ENCODE results near the gene MAPKBP1.
"Not testable (repeated sequence)": the region's sequence is repeated elsewhere in the genome, so short reads cannot be mapped to it uniquely, and the experiment has no call there.

MAPKBP1 gene

DNA sequence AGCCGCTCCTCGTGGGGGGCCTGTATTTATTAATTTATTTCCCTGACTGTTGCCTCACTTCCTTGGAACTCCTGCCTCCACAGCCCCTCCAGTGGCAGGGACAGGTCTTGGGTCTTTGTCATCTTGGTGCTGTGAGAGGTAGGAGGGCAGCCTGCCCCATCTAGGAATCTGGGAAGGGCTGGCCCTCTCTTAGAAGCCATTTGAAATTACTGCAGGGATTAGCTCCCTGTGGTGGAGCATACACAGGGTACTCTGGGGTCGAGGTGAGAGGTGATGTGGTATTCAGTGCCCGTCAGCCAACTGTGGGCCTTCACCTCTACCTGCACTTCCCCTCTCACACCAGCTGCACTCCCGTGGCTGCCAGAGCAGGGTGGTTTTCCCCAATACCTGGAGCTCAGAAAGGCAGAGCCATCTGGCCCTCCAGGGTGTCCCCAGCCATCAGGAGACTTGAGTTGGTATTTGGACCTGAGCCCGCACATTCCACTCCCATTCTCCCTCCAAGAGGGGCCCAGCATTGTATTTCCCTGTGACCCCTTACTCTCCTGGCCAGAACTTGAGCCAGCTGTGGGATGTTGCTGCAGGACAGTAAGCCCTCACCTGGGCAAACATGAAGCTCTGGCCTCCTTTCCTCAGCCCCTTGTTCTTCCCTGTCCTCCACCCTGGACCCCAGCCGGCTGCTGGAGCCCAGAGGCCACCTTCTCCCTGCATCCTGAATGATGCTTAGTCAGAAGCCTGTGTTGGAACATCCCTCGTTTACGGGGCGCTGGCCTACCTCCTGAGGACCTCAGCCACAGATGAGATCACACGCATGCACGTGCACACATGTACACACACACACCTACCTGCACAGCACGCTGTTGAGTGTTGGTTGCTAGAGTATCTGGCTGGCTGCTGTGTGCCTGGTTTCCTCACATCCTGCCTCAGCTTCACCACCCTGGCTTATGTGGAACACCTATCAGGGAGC lies 51.6 kb downstream of the MAPKBP1 start:
- no peak for DNase-seq

DNA sequence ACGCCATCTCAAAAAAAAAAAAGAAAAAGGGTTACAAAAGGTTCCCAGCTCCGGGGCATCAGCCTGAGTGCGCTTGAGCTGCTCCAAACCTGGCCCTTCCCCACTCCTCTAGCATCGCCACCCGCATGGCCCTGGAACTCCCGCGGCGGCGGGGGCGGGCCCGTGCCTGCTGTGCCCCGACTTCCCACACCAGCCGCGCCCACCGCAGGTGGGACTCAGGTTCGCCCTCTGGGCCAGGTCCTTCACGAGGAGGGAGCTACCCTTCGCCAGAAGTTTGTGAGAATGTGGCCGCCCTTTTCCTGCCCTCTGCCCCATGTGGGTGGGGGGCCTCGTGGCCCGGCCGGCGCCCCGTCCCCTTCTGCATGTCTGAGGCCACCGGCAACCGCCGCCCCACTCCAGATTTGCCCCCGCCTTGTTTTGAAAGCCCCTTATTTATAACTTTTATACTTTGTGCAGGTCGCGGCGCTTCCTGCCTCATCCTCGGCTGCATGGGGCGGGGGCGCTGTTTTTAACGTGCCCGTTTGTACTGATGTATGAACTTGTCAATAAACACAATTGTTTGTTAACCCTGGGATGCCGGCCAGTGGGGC lies 53.1 kb downstream of the MAPKBP1 start:
- no peak for DNase-seq

DNA sequence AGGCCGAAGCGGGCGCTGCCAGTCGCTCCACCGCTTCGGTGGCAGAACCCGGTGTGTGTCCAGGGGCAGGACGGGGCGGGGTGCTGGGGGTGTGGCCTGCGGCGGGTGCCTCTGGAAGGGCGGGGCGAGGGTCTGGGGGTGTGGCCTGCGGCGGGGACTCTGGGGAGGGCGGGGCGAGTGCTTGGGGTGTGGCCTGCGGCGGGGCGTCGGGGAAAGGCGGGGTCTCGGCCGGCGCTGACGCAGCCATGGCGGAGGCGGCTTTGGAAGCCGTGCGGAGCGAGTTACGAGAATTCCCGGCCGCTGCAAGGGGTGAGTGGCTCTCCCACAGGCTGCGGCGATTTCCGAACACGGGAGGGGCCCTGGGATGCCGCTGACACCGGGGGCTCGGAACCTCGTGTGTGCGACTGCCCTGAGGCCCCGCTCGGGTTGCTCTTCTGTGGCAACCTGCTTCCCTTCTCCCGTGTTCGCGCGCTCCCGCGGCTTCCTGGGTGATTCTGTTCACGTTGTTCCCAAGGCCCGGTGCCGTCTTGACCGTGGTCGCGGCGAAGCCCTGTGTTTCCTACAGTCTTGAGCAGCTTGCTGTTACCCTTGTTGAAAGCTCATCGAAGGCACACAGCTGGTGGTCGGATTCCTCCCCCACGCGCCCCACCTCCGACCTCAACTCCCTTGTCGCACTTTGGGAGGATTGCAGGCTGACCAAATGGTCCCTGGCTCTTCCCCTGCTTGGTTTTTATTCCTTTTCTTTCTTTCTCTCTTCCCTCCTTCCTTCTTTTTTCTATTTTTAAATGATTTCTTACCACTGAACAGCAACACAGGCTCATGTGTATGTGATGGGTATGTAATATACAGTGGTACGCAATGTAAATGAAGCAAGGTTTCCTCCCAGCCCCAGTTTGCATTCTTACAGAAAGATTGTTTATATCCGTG lies 53.9 kb downstream of the MAPKBP1 start, which contains the start of gene JMJD7:
Gene JMJD7, plus strand, starts transcription at position 213 of the 927 bp plus-strand sequence. Its CDS starts 33 bp downstream, at position 246.
- DNase-seq, result peak; percentile 74 to 83

GRCh38 chr15:41828807-41829141 lies 54.5 kb downstream of the MAPKBP1 start:
- no peak for DNase-seq

DNA sequence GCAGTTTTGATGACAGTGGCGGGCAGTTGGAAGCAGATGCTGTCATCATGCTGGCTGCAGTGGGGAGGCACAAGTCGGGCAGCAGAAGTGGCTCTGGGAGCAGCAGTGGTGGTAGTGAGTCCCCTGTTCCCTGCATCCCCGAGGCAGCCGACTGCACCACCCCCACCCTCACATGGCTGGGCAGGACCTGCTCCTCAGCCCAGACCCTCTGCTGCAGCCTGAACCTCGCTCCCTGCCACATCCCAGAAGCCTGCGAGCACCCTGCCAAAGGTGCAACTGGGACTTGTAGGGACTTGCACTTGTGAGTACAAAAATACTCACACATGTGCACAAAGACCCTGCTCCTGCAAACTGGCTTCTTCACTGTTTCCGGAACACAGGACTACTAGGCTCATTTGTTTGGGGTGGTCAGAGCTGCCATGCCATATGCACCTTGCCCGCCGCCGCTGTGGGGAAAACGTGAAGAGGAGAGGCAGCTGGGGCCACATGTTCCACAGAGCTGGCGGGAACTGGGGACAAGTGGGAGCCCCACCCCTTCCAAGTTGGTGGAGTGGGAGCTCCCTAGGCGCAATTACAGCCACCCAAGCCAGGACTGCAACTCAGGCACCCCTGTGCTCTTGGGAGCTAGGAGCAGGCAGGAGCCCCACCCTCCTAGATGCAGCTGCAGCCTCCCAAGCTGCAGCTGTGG lies 55.8 kb downstream of the MAPKBP1 start:
- DNase-seq, result no peak

- DNase-seq, result not testable (repeated sequence)
Observed at GRCh38 chr15:41831291-41831690, 57.0 kb downstream of the MAPKBP1 start.

- no peak for DNase-seq
Observed at GRCh38 chr15:41832208-41832607, 57.9 kb downstream of the MAPKBP1 start.

GRCh38 chr15:41832875-41833274 lies 58.6 kb downstream of the MAPKBP1 start:
- DNase-seq, result no peak

DNA sequence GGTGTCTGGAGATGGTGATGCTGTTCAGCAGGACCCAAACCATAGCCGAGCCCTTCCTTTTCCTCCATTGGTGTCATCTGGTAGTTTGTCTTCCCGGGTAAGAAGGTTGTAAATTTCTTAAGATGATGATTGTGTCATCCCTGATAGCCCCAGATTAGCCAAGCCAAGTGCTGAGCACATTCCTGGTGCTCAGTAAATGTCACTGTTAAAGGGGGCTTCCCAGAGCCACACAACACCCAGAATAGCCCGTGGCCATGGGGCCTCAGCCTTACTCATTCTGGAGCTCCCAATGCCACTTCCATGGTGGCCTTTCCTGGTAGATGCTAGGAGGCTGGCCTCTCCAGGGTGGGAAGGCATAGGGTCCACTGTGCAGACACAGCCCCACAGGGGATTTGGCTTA lies 59.8 kb downstream of the MAPKBP1 start:
- DNase-seq, result no peak

DNA sequence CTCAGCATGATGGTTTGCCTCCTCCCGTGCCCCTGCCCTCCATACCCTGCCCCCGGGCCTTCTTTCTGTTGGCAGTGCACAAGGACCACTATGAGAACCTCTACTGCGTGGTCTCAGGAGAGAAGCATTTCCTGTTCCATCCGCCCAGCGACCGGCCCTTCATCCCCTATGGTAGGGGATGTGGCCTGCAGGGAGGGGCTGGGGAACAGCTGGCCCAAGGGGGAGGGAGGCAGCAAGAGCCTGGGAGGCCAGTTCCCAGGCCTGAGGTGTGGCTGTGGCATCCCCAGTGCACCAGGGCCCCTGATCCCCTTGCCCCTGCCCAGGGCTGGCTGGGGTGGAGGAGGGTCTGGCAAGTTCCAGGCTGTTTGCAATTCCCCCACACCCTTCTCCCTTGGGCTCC lies 61.8 kb downstream of the MAPKBP1 start:
- DNase-seq, result no peak

- DNase-seq, result no peak
Observed at GRCh38 chr15:41836713-41837454, 62.6 kb downstream of the MAPKBP1 start.

DNA sequence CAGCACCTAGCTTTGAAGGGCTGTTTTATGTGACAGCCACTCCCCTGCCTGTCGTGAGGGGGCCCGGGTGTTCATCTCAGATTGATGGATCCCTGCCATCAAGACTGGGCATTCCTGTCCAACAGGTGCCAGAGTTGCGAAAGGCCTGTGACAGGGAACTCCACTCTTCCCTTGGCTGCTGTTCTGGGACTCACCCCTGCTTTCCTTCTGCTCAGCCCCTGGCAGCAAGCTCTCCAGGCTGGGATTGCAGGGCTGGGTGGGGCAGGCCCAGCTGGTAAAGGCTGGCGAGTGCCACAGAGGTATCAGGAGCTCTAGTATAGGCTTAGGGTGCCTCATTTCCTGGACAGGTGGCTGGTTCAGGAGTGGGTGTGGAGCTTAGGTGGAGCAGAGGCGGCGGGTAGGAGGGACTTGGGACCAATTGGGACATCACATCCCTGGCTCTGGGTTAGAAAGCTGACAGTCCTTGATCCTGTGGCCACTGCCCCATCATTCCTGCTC lies 64.2 kb downstream of the MAPKBP1 start, which contains the start of gene PLA2G4B:
Gene PLA2G4B, plus strand, starts transcription at position 448 of the 498 bp plus-strand sequence. CDS start 67 bp downstream, outside the sequence.
- no peak for DNase-seq

GRCh38 chr15:41839781-41840491 lies 65.7 kb downstream of the MAPKBP1 start:
- DNase-seq, result no peak

GRCh38 chr15:41840673-41841072 lies 66.4 kb downstream of the MAPKBP1 start:
- no peak for DNase-seq

- no peak for DNase-seq
Observed at GRCh38 chr15:41841131-41841530, 66.8 kb downstream of the MAPKBP1 start.

GRCh38 chr15:41842229-41842628 lies 67.9 kb downstream of the MAPKBP1 start:
- DNase-seq, result no peak

DNA sequence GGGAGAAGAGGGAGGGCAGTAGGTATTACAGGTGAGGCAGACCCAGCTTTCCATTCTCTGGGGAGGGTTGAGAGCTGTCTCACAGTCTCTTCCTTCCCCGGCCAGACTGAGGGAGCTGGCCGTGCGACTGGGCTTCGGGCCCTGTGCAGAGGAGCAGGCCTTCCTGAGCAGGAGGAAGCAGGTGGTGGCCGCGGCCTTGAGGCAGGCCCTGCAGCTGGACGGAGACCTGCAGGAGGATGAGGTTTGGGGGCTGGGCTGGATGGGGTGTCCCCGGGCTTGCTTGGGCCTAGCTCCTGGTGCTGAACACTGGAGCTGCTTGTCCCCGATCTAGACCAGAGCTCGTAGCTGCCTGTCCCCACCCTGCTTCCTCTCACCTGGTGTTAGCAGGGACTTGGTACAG lies 69.3 kb downstream of the MAPKBP1 start:
- no peak for DNase-seq

GRCh38 chr15:41844814-41845213 lies 70.5 kb downstream of the MAPKBP1 start:
- DNase-seq, result no peak

DNA sequence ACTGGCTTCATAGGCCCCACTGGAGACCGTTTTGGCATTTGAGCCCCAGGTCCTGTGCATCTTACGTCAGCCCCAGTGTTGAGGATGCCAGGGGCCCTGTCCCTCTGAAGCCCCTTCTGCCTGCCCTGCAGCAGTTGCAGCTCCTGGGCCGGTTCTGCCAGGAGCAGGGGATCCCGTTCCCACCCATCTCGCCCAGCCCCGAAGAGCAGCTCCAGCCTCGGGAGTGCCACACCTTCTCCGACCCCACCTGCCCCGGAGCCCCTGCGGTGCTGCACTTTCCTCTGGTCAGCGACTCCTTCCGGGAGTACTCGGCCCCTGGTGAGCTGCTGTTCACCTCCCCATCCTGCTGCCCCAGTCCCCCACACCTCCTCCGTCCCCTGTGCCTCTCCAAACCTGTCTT lies 72.9 kb downstream of the MAPKBP1 start:
- DNase-seq, result no peak

DNA sequence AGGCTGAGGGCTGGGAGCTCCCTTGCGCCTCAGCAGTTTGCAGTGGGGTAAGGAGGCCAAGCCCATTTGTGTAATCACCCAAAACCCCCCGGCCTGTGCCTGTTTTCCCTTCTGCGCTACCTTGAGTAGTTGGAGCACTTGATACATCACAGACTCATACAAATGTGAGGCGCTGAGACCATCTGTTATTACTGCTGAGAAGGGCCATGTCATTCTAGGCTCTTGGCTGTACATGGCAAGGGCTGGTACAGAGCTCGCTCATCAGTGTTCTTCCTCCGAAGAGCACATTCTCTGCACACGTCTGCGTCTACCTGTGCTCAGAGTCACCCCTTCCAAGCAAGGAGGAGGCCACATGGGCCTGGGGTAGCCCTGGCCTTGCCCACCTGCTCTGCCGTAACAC lies 73.7 kb downstream of the MAPKBP1 start:
- DNase-seq, result peak in 1 of 2 experiments; percentile 64

DNA sequence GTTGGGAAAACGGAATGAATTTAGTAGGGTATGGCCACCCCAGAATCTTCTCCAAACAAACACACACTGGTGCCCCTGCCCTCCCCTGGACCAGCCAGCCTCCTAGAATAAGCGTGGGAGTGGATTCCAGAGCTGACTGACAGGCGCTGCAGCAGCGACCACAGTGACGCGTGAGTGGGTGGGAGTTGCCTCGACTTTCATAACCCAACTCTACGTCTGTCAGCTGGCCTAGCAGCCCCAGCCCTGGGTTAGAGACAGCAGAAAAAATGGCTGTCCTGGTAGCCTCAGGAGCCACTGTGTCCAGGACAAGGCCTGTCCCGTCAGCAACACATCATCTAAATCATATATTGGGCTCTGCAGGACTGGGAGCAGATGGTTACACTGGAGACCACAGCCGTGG lies 74.3 kb downstream of the MAPKBP1 start:
- DNase-seq, result no peak

All from cerebellar nuclear complex (tissue), 1 donor.